MCF 10A (cell line): ENCODE results near the gene NSUN7. TPM values are rescaled to one million over a fixed set of nuclear protein-coding genes. Genes with fewer than 3 reads are reported as not detected.

Source experiments
- BruUV-seq: library from RNA; stranded (reverse); fragments of 400-500 nt; replicated peaks from 2 replicates; lab custom pipeline; 2021; lab: Mats Ljungman, UMichigan
- CTCF ChIA-PET: fragments of 300-600 bp; sonication (Branson Sonifier 250); formaldehyde crosslinking; extraction: SDS; loops from one replicate; lab custom pipeline; 2021; ENCODE audit warnings: antibody characterized with exemption, inconsistent platforms; lab: Yijun Ruan, JAX
- POLR2A ChIA-PET: fragments of 300-600, 350-650 bp; sonication (Branson Sonifier 250); formaldehyde crosslinking; extraction: SDS; loops from one replicate; lab custom pipeline; 2020; ENCODE audit warnings: antibody characterized with exemption, inconsistent platforms; lab: Yijun Ruan, JAX
- DNase-seq: peaks from one replicate; pipeline ENCODE4 v3.0.0-alpha.2; 2018; ENCODE audit not compliant: unreplicated experiment
- H3K27ac Mint-ChIP-seq: one replicate; pipeline ENCODE4 v1.8.0; 2022; ENCODE audit warnings: mild to moderate bottlenecking, low read depth, mixed read lengths; ENCODE audit not compliant: unreplicated experiment
- H3K27me3 Mint-ChIP-seq: one replicate; pipeline ENCODE4 v1.8.0; 2022; ENCODE audit warnings: mixed read lengths; ENCODE audit not compliant: insufficient read depth, unreplicated experiment
- H3K36me3 Mint-ChIP-seq: one replicate; pipeline ENCODE4 v1.8.0; 2022; ENCODE audit warnings: mild to moderate bottlenecking, moderate library complexity, mixed read lengths; ENCODE audit not compliant: insufficient read depth, unreplicated experiment
- H3K4me1 Mint-ChIP-seq: one replicate; pipeline ENCODE4 v1.8.0; 2022; ENCODE audit warnings: mixed read lengths; ENCODE audit not compliant: insufficient read depth, unreplicated experiment
- H3K4me3 Mint-ChIP-seq: one replicate; pipeline ENCODE4 v1.8.0; 2022; ENCODE audit warnings: mild to moderate bottlenecking, moderate library complexity, mixed read lengths; ENCODE audit not compliant: unreplicated experiment
- H3K9me3 Mint-ChIP-seq: one replicate; pipeline ENCODE4 v1.8.0; 2022; ENCODE audit warnings: mixed read lengths; ENCODE audit not compliant: unreplicated experiment
- CTCF ChIP-seq: fragments of 200-600 bp; IDR thresholded peaks from one replicate; pipeline ENCODE4 v1.8.0; 2022; ENCODE audit warnings: antibody characterized with exemption, mild to moderate bottlenecking; ENCODE audit not compliant: unreplicated experiment
- intact Hi-C: fragments of 100-400 bp; cut with micrococcal nuclease; formaldehyde crosslinking; loops from 2 replicates; pipeline ENCODE4 v1.14.1; 2022
- total RNA-seq: library from RNA; stranded (reverse); gene quantifications from 2 replicates; pipeline ENCODE4 v1.2.3, GENCODE V29; 2022

Gene NSUN7
- total RNA-seq, 1 experiment from 2014 or later = not detected

- intact Hi-C loops = no loop called here
- H3K36me3 Mint-ChIP-seq = peaks cover 98% of the 10 kb centered on the region
- H3K27ac Mint-ChIP-seq = no peak overlapping the region
- POLR2A ChIA-PET = no interaction called here
- DNase-seq = no peak
- CTCF ChIA-PET = no interaction called here
- H3K4me1 Mint-ChIP-seq = no peaks in the 10 kb centered on the region
- H3K4me3 Mint-ChIP-seq = no peak overlapping the region
- no peaks in the 10 kb centered on the region for H3K27me3 Mint-ChIP-seq
- no peaks in the 10 kb centered on the region for H3K9me3 Mint-ChIP-seq
- no TSS peak for BruUV-seq
- TF ChIP-seq CTCF = no peak
Measured at GRCh38 chr4:40827758-40828157, 78.0 kb downstream of the NSUN7 start.

- TF ChIP-seq CTCF = no peak
- no peaks in the 10 kb centered on the region for H3K27me3 Mint-ChIP-seq
- no peak overlapping the region for H3K27ac Mint-ChIP-seq
- no peak overlapping the region for H3K4me3 Mint-ChIP-seq
- POLR2A ChIA-PET = no interaction called here
- no TSS peak for BruUV-seq
- DNase-seq = no peak
- intact Hi-C loops = no loop called here
- CTCF ChIA-PET = no interaction called here
- H3K4me1 Mint-ChIP-seq = no peaks in the 10 kb centered on the region
- peaks cover 98% of the 10 kb centered on the region for H3K36me3 Mint-ChIP-seq
- H3K9me3 Mint-ChIP-seq = no peaks in the 10 kb centered on the region
Measured at GRCh38 chr4:40828661-40829060, 78.9 kb downstream of the NSUN7 start.

GRCh38 chr4:40829586-40829985, 79.8 kb downstream of the NSUN7 start:
- intact Hi-C loops = no loop called here
- CTCF ChIA-PET = interaction anchor here (0.5 to 0.6 kb wide), 3 partner anchors 16 to 1514 kb away, joined by 3 to 5 read pairs (median 3); no protein-coding TSS in a partner anchor
- Mint-ChIP-seq H3K27me3 (no peaks in the 10 kb centered on the region), H3K36me3 (peaks cover 98% of the 10 kb centered on the region), H3K4me3 (no peak overlapping the region), H3K9me3 (no peaks in the 10 kb centered on the region), H3K27ac (no peak overlapping the region), H3K4me1 (no peaks in the 10 kb centered on the region)
- BruUV-seq = no TSS peak
- no peak for TF ChIP-seq CTCF
- POLR2A ChIA-PET = interaction anchor here (0.6 kb wide), 1 partner anchor 54 kb away, joined by 3 read pairs; no protein-coding TSS in a partner anchor
- DNase-seq = no peak

- H3K4me1 Mint-ChIP-seq = no peaks in the 10 kb centered on the region
- peaks cover 97% of the 10 kb centered on the region for H3K36me3 Mint-ChIP-seq
- H3K4me3 Mint-ChIP-seq = no peak overlapping the region
- POLR2A ChIA-PET = no interaction called here
- no peak overlapping the region for H3K27ac Mint-ChIP-seq
- CTCF ChIA-PET = interaction anchor here (0.6 to 1.2 kb wide), 3 partner anchors 12 to 65 kb away, joined by 3 to 7 read pairs (median 5); no protein-coding TSS in a partner anchor
- no peak for DNase-seq
- H3K9me3 Mint-ChIP-seq = no peaks in the 10 kb centered on the region
- intact Hi-C loops = no loop called here
- BruUV-seq = no TSS peak
- H3K27me3 Mint-ChIP-seq = no peaks in the 10 kb centered on the region
- TF ChIP-seq CTCF = no peak
Measured at GRCh38 chr4:40831146-40831907, 81.6 kb downstream of the NSUN7 start.
